Fibroblast of mammary gland (primary cell): ENCODE data around the gene CHCHD4.

Experiments
- DNase-seq: peaks from one replicate; pipeline ENCODE4 v3.0.0-alpha.2; 2010; ENCODE audit warnings: low read depth
- H3K4me3 ChIP-seq: 2 replicates; pipeline ENCODE4 v1.5.1; 2011; ENCODE audit warnings: low read depth, mild to moderate bottlenecking, low read length, moderate library complexity; ENCODE audit not compliant: control insufficient read depth
- TF ChIP-seq, protein P1 (sequence below): conservative IDR thresholded peaks from 2 replicates; pipeline ENCODE4 v1.5.1; 2011; ENCODE audit warnings: low read depth, low read length, inconsistent platforms; ENCODE audit not compliant: control insufficient read depth, insufficient read depth

Gene CHCHD4

DNA sequence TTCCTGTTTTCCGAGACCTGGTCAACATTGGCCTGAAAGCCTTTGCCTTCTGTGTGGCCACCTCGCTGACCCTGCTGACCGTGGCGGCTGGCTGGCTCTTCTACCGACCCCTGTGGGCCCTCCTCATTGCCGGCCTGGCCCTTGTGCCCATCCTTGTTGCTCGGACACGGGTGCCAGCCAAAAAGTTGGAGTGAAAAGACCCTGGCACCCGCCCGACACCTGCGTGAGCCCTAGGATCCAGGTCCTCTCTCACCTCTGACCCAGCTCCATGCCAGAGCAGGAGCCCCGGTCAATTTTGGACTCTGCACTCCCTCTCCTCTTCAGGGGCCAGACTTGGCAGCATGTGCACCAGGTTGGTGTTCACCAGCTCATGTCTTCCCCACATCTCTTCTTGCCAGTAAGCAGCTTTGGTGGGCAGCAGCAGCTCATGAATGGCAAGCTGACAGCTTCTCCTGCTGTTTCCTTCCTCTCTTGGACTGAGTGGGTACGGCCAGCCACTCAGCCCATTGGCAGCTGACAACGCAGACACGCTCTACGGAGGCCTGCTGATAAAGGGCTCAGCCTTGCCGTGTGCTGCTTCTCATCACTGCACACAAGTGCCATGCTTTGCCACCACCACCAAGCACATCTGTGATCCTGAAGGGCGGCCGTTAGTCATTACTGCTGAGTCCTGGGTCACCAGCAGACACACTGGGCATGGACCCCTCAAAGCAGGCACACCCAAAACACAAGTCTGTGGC is 17.1 kb upstream of the CHCHD4 start:
- TF ChIP-seq, protein P1, sequence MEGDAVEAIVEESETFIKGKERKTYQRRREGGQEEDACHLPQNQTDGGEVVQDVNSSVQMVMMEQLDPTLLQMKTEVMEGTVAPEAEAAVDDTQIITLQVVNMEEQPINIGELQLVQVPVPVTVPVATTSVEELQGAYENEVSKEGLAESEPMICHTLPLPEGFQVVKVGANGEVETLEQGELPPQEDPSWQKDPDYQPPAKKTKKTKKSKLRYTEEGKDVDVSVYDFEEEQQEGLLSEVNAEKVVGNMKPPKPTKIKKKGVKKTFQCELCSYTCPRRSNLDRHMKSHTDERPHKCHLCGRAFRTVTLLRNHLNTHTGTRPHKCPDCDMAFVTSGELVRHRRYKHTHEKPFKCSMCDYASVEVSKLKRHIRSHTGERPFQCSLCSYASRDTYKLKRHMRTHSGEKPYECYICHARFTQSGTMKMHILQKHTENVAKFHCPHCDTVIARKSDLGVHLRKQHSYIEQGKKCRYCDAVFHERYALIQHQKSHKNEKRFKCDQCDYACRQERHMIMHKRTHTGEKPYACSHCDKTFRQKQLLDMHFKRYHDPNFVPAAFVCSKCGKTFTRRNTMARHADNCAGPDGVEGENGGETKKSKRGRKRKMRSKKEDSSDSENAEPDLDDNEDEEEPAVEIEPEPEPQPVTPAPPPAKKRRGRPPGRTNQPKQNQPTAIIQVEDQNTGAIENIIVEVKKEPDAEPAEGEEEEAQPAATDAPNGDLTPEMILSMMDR, result no peak
- DNase-seq, result no peak
- no peak overlapping the region for H3K4me3 ChIP-seq

DNA sequence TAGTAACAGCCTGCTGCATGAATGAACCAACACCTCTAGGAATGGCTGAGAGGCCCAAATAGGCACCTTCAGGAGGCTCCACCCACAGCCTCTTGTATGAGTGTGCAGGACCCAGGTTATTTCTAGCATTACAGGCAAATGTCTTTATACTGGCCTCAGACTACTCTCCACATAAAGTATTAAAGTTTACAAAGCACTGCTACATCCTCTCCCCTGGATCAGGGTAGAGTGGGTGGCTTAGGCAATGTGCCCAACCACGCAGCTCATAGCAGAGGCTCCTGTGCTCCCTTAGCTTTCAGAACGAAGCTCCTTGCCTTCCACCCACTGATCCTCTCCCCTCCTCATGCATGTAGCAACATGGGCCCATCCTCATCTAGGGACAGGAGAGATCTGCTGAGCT is 16.5 kb upstream of the CHCHD4 start:
- TF ChIP-seq, protein P1, result no peak
- H3K4me3 ChIP-seq, result no peak overlapping the region

DNA sequence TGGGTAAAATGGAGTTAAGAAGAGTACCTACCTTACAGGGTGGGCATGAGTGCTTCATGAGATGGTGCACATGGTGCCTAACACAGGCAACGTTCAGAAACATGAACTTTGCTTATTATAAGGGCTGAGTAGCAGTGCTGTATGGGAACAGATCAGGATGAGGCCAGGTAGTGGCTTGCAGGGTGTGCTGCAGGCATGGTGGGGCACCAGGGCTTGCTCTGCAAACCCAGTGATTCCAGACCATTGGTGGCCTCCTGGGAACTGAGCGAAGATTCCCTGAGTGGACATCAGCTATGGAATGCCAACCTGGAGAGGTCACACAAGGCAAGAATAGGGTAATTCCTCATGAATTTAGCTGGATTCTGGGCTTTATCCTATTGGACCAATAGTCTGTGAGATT is 16.0 kb upstream of the CHCHD4 start:
- no peak overlapping the region for H3K4me3 ChIP-seq
- TF ChIP-seq, protein P1, result no peak
- DNase-seq, result no peak

More for the DNA sequence above, 16.5 kb upstream of the CHCHD4 start:
- DNase-seq, result peak; percentile 31

DNA sequence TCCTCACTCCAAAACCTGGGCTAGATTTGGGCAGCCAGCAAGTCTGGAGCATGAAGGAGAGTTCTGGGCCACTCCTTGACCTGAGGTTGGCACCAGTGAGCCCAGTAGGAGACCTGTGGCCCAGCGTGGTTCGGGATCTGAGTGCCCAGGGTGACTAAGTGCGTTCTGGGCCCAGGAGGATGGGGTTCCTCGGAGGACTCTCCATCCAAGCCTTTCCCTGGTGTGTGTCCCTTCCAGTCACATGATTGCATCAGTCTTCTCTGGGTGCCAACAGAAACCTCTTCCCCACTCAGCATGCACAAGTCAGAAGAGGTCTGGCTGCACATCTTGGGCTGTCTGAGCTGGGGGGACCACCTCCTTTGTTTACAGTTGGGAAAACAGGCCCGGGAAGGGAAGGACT is 15.1 kb upstream of the CHCHD4 start:
- DNase-seq, result no peak
- TF ChIP-seq, protein P1, result no peak
- H3K4me3 ChIP-seq, result no peak overlapping the region

DNA sequence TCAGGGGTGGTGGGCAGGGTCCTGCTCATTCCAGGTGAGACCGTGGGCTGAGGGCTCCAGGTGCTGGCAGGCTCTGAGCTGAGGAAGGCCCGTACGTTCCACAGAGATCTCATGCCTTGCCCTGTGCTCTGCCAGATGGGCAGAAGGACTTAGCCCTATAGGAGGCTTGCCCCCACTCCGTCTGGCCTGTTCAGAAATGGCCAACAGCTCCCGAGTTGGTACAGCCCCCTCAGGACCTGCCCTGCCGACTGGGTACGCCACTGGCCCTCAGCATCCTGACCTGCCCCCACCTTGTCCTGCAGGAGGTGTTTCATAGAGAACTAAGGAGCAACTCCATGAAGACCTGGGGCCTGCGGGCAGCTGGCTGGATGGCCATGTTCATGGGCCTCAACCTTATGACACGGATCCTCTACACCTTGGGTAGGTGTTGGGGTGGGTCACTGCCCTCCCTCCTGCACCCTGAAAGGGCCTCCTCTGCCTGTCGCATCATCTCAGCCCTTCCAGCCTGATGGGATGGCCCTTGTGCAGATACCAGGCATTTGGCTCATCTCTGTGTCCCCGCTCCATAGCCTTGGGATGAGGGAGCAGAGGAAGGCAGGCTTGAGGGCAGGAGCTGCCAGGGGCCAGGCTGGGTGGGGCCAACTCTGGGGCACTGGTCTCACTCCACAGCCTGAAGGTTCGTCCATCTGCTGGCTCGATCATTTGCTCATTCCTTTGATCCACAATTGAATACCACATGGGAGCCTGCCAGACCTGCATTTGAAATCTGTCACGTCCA is 14.4 kb upstream of the CHCHD4 start:
- no peak for DNase-seq
- TF ChIP-seq, protein P1, result no peak
- H3K4me3 ChIP-seq, result no peak overlapping the region

DNA sequence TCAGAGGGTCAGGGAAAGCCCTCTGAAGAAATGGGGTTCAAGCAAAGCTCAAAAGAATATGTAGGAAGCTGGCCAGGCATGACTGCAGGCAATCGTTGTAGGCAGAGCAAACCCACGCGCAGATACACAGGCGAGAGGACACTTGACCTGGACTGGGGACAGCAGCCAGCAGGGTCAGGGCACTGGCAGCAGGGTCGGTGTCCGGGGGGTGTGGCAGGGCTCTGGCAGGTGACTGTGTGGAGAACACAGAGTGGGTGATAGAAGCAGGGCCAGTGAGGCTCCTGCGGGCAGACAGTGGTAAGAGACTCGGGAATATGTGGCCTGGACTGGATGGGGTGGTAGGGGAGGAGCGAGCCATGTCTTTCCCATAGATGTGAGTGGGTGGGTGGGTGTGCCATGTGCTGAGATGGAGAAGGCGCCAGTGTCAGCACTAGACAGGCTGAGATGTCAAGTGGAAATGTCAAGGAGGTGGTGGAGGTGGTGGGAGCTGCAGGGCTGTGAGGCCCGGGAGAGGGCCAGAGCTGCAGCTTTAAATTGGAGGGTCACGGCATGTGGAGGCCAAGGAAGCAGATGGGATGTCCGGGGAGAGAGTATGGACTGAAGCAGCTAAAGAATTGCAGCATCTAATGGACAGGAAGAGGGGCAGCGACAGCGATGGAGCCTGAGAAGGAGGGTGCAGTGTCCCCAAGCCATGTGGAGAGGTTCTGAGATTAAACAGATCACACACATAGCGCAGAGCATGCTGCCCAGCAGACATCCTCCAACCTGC is 13.6 kb upstream of the CHCHD4 start:
- no peak for DNase-seq
- TF ChIP-seq, protein P1, result no peak
- H3K4me3 ChIP-seq, result no peak overlapping the region
